Transverse colon (tissue), 4 donors: Measurements from ENCODE around the gene DESI1. TPM values are rescaled to one million over a fixed set of nuclear protein-coding genes. Genes with fewer than 3 reads are reported as not detected.
"Not testable (repeated sequence)": the region's sequence is repeated elsewhere in the genome, so short reads cannot be mapped to it uniquely, and the experiment has no call there.

ENCODE experiments used
- DNase-seq: peaks from one replicate; pipeline ENCODE4 v3.0.0-alpha.2; 2019
- H3K27ac ChIP-seq, 4 donors: fragments of 200-600 bp; sonication (generic); 2 replicates each; pipeline ENCODE4 v1.5.1; 2016 to 2018; ENCODE audit warnings: inconsistent platforms in 4 of 4
- H3K27me3 ChIP-seq: fragments of 200-600 bp; sonication (generic); 2 replicates; pipeline ENCODE4 v1.5.1; 2017; ENCODE audit warnings: inconsistent platforms
- H3K36me3 ChIP-seq, 4 donors: fragments of 200-600 bp; sonication (generic); 2 replicates each; pipeline ENCODE4 v1.5.1; 2017 to 2019; ENCODE audit warnings: inconsistent platforms in 4 of 4
- H3K4me1 ChIP-seq, 4 donors: fragments of 200-600 bp; sonication (generic); 2 replicates each; pipeline ENCODE4 v1.5.1; 2017 to 2020; ENCODE audit warnings: inconsistent platforms in 4 of 4
- H3K4me3 ChIP-seq, 4 donors: fragments of 200-600 bp; sonication (generic); 1 replicate in 1 of 4; 2 replicates in 3 of 4; pipeline versions ENCODE4 v1.5.1 to v1.6.1; 2017 to 2019; ENCODE audit warnings: inconsistent platforms in 4 of 4
- H3K9me3 ChIP-seq, 2 donors: fragments of 200-600 bp; sonication (generic); 2 replicates each; pipeline ENCODE4 v1.5.1; 2017 to 2019; ENCODE audit warnings: inconsistent platforms in 2 of 2
- EP300 ChIP-seq: sonication (generic); formaldehyde crosslinking; IDR thresholded peaks from one replicate; pipeline ENCODE4 v1.6.1; 2017; ENCODE audit warnings: antibody characterized with exemption, low read depth
- POLR2A ChIP-seq: fragments of 450-650 bp; IDR thresholded peaks from one replicate; pipeline ENCODE4 v1.6.1; 2016; ENCODE audit warnings: antibody characterized with exemption, mild to moderate bottlenecking, moderate library complexity
- POLR2AphosphoS5 ChIP-seq, 3 donors: sonication (generic); formaldehyde crosslinking; IDR thresholded peaks; one replicate each; pipeline ENCODE4 v1.6.1; 2016; ENCODE audit warnings: antibody characterized with exemption in 3 of 3
- WGBS, 2 donors: methylation state at CpG; one replicate each; pipeline ENCODE4 v1.1.5; 2018; ENCODE audit warnings: low coverage in 1 of 2; 5-methylcytosine and 5-hydroxymethylcytosine counted together
- in situ Hi-C, 4 donors: fragments of 200-750 bp; cut with MboI; loops; one replicate each; pipeline versions ENCODE4 v1.15.0 to v1.15.1; 2017; ENCODE audit warnings: low sequenced_read_pairs in 3 of 4, low pct_ligation_motif_present in 1 of 4, low pct_unique_long_range_greater_than_20kb in 1 of 4
- intact Hi-C: fragments of 100-400 bp; cut with DNase I; formaldehyde crosslinking; loops from one replicate; pipeline ENCODE4 v1.15.1; 2023; ENCODE audit warnings: low total_unique reads
- total RNA-seq, 4 donors: library from RNA; depleted of rRNA; stranded (reverse); fragments of >200 nt; gene quantifications; one replicate each; pipeline ENCODE4 v1.1.0, GENCODE V29; 2016
- TF ChIP-seq, protein P1 (sequence below), 5 experiments: fragments of 200-600 bp in 3 of 5; fragments of 450-650 bp in 2 of 5; sonication (generic) in 3 of 5; IDR thresholded peaks; 1 replicate in 2 of 5; 2 replicates in 3 of 5; pipeline ENCODE4 v1.5.1; 2016 to 2017; ENCODE audit warnings: antibody characterized with exemption in 5 of 5, inconsistent platforms in 3 of 5, mild to moderate bottlenecking in 2 of 5, moderate library complexity in 1 of 5

DESI1 gene
- total RNA-seq, 4 donors from 2014 or later: 13.5 to 27.6 (median 16.8) TPM

DNA sequence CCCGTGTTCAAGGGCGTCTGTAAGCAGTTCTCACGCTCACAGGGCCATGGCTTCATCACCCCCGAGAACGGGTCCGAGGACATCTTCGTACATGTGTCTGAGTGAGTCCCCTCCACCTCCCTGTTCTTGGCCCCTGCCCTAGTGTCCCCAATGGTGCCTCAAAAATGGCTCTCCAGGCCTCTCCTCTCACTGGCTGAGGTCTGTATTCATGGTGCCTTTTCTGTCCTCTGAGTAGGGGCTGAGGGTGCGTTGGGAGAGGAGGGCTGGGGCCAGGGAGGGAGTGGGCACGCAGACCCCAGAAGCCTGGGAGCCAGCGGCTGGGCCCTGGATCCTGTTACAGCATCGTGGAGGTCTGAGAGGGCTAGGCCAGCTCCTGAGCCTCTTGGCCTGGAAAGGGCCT lies 47.2 kb downstream of the DESI1 start:
- WGBS, 2 donors: 92 to 93% methylated on average over 3 to 9 of the region's 11 CpGs
- TF ChIP-seq EP300 (no peak), POLR2A (no peak), POLR2AphosphoS5 (IDR thresholded peaks at IDR 0.05) (no peak)
- TF ChIP-seq, protein P1, sequence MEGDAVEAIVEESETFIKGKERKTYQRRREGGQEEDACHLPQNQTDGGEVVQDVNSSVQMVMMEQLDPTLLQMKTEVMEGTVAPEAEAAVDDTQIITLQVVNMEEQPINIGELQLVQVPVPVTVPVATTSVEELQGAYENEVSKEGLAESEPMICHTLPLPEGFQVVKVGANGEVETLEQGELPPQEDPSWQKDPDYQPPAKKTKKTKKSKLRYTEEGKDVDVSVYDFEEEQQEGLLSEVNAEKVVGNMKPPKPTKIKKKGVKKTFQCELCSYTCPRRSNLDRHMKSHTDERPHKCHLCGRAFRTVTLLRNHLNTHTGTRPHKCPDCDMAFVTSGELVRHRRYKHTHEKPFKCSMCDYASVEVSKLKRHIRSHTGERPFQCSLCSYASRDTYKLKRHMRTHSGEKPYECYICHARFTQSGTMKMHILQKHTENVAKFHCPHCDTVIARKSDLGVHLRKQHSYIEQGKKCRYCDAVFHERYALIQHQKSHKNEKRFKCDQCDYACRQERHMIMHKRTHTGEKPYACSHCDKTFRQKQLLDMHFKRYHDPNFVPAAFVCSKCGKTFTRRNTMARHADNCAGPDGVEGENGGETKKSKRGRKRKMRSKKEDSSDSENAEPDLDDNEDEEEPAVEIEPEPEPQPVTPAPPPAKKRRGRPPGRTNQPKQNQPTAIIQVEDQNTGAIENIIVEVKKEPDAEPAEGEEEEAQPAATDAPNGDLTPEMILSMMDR (IDR thresholded peaks at IDR 0.05): no peak
- intact Hi-C loops: loop anchor here (5.0 kb wide), 1 partner anchor 1961 kb away; no protein-coding TSS in a partner anchor
- Histone ChIP-seq H3K4me1 (peaks cover 0 to 3% (median 0%) of the 10 kb centered on the region in 4 donors), H3K9me3 (no peaks in the 10 kb centered on the region), H3K27me3 (no peaks in the 10 kb centered on the region), H3K27ac (no peak overlapping the region), H3K4me3 (no peak overlapping the region), H3K36me3 (peaks cover 0 to 5% (median 0%) of the 10 kb centered on the region in 4 donors)
- no peak for DNase-seq
- in situ Hi-C loops: no loop called here

DNA sequence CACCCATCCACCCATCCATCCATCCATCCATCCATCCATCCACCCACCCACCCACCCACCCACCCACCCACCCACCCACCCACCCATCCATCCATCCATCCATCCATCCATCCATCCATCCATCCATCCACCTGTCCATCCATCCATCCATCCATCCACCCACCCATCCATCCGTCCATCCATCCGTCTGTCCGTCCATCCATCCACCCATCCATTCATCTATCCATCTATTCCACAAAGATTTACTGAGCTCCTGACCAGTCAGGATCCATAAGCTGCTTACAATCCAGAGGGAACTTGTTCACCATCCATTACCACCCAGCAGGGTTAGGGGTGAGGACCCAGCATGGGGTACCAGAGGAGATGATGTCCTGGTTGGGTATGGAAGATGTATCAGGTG lies 48.5 kb downstream of the DESI1 start:
- intact Hi-C loops: loop anchor here (5.0 kb wide), 1 partner anchor 1960 kb away; no protein-coding TSS in a partner anchor

DNA sequence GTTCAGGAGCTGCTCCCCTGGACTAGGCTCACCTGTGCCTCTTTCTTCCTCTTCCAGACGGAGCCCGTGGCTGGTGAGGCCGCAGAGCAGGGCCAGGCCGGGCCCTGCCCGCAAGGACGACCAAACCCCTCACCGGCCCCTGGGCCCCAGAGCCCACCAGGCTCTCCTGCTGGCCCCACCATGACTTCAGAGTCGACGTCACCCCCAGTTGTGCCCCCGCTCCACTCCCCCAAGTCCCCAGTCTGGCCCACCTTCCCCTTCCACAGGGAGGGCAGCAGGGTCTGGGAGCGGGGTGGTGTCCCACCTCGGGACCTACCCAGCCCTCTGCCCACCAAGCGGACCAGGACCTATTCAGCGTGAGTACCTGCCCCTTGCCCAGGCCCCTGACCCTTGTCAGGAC lies 49.1 kb downstream of the DESI1 start:
- intact Hi-C loops (loop anchor here (5.0 kb wide), 1 partner anchor 1959 kb away; no protein-coding TSS in a partner anchor), in situ Hi-C loops (no loop called here)
- no peak overlapping the region for H3K27ac ChIP-seq
- H3K9me3 ChIP-seq: no peaks in the 10 kb centered on the region
- no peaks in the 10 kb centered on the region for H3K36me3 ChIP-seq
- DNase-seq: no peak
- TF ChIP-seq POLR2AphosphoS5 (IDR thresholded peaks at IDR 0.05) (no peak), POLR2A (no peak), EP300 (no peak)
- TF ChIP-seq, protein P1 (IDR thresholded peaks at IDR 0.05): no peak
- H3K27me3 ChIP-seq: no peaks in the 10 kb centered on the region
- WGBS, 2 donors: 94% methylated on average over 14 of the region's 14 CpGs; no CpG with 5 or more reads in 1 of the 2 donors
- H3K4me3 ChIP-seq: no peak overlapping the region
- H3K4me1 ChIP-seq: peaks cover 0 to 3% (median 0%) of the 10 kb centered on the region in 4 donors

More for the DNA sequence above, 48.5 kb downstream of the DESI1 start:
- H3K9me3 ChIP-seq, H3K36me3 ChIP-seq, H3K4me3 ChIP-seq, in situ Hi-C loops, DNase-seq, H3K27ac ChIP-seq, H3K27me3 ChIP-seq, H3K4me1 ChIP-seq: not testable (repeated sequence)
- 100% methylated on average over 3 of the region's 3 CpGs for WGBS, 2 donors

DNA sequence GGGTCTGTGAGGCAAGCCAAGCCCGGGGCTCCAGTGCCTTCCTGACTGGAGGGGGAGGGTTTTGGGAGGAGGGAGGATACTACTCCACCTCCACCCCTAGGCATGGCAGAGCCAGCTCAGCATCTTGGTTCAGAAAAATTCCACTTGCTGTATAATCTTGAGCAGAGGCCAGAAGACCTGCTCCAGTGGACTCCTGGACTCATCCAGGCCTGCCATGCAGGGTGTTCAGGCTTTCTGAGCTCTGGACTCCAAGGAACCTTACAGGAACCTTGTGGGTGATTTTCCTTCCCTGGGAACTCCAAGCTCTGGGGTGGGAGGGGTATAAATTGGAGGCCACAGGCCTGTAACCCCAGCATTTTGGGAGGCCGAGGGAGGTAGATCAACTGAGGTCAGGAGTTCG lies 50.6 kb downstream of the DESI1 start:
- in situ Hi-C loops (no loop called here), intact Hi-C loops (loop anchor here (5.0 kb wide), 1 partner anchor 1958 kb away; no protein-coding TSS in a partner anchor)
- 76% methylated on average over 3 of the region's 3 CpGs; no CpG with 5 or more reads in 1 of the 2 donors for WGBS, 2 donors
- no peaks in the 10 kb centered on the region for H3K36me3 ChIP-seq
- H3K9me3 ChIP-seq: no peaks in the 10 kb centered on the region
- H3K4me3 ChIP-seq: no peak overlapping the region
- H3K4me1 ChIP-seq: peaks cover 0 to 8% (median 1%) of the 10 kb centered on the region in 4 donors
- H3K27ac ChIP-seq: no peak overlapping the region
- no peak for DNase-seq
- no peaks in the 10 kb centered on the region for H3K27me3 ChIP-seq
- TF ChIP-seq EP300 (no peak), POLR2A (no peak), POLR2AphosphoS5 (IDR thresholded peaks at IDR 0.05) (no peak)
- TF ChIP-seq, protein P1 (IDR thresholded peaks at IDR 0.05): no peak

DNA sequence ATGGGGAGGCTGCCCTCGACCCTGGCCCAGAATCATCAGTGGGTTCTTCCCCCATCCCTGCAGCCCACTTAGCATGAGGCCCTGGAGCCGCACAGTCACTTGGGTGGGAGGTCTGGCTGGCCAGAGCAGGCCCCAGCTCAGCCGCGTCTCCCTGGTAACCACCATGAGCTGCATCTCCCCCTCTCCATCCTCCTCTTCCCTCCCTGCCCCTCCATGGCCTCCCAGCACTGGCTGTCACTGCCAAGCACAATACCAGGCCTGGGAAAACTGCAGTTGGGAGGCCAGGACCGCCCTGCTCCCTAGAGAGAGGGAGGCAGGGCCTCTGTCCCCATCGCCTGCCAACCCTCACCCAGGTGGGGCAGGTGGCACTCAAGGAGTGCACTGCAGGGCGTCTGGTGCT lies 52.0 kb downstream of the DESI1 start:
- TF ChIP-seq POLR2AphosphoS5 (IDR thresholded peaks at IDR 0.05): no peak
- TF ChIP-seq POLR2A: no peak
- H3K36me3 ChIP-seq: no peaks in the 10 kb centered on the region
- no peaks in the 10 kb centered on the region for H3K9me3 ChIP-seq
- no peaks in the 10 kb centered on the region for H3K27me3 ChIP-seq
- in situ Hi-C loops: no loop called here
- intact Hi-C loops: no loop called here
- no peak overlapping the region for H3K4me3 ChIP-seq
- WGBS, 2 donors: 66 to 75% methylated on average over 4 to 7 of the region's 7 CpGs
- H3K4me1 ChIP-seq: peaks cover 0 to 6% (median 3%) of the 10 kb centered on the region in 4 donors
- no peak for DNase-seq
- no peak overlapping the region for H3K27ac ChIP-seq
